ENCODE measurements around the gene THBS1. TPM values are rescaled to one million over a fixed set of nuclear protein-coding genes. Genes with fewer than 3 reads are reported as not detected.

The THBS1 gene
- 214 and 454 TPM in 2 replicates for total RNA-seq

GRCh38 chr15:39580485-39581241 lies at the start of gene THBS1:
TSS of gene THBS1 (plus strand) at chr15:39581079. CDS start at chr15:39581858, 779 bp downstream.

Other genes starting within 250 kb of the THBS1 start
- gene FSIP1, start 201.8 kb downstream of the THBS1 start, total RNA-seq, result 1.3 and 1.5 TPM in 2 replicates

Measured in uterine smooth muscle cell (primary cell).